HG02981 (cell line): ENCODE results near the gene MPST.

Source experiments
- ATAC-seq: cut with Tn5 transposase; IDR thresholded peaks from one replicate; pipeline ENCODE4 v1.9.1; 2021; ENCODE audit warnings: mild to moderate bottlenecking, moderate library complexity; ENCODE audit not compliant: unreplicated experiment

Gene MPST

DNA sequence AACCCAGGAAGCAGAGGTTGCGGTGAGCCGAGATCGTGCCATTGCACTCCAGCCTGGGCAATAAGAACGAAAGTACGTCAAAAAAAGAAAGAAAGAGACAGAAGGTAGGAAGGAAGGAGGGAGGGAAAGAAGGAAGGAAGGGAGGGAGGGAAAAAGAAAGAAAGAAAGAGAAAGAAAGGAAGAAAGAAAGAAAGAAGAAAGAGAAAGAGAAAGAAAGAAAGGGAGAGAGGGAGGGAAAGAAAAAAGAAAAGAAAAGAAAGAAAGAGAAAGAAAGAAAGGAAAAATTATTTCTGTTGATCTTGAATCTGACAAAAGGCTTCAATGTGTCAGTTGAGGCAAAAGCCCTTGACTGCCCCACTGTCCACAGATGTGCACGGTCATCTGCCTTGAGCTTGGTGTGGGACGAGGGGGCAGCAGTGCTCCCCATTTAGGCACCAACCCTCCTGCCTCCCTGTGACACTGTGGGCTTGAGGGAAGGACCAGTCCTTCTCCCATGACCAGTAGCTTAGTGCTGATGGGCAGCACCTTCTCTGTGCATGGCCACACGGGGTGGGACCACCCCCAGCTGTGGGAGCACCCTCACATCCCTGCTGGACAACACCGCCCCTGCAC lies 56.4 kb downstream of the MPST start:
- no peak for ATAC-seq

GRCh38 chr22:37077802-37078448 lies 58.4 kb downstream of the MPST start:
- no peak for ATAC-seq

- no peak for ATAC-seq
Measured at GRCh38 chr22:37079158-37079557, 59.6 kb downstream of the MPST start.
